Measurements from ENCODE around the gene BMX. TPM values are rescaled to one million over a fixed set of nuclear protein-coding genes. Genes with fewer than 3 reads are reported as not detected.

Gene BMX
- total RNA-seq, 1 experiment from 2014 or later: not detected

GRCh38 chrX:15547356-15547755 is 46.7 kb downstream of the BMX start:
- Mint-ChIP-seq H3K27ac (no peak overlapping the region), H3K27me3 (ENCODE audit: low read depth) (peaks cover 2% of the 10 kb centered on the region), H3K4me1 (no peaks in the 10 kb centered on the region), H3K36me3 (ENCODE audit: insufficient read depth in 1 of 3, low read depth in 3 of 3) (no peaks in the 10 kb centered on the region), H3K4me3 (no peak overlapping the region), H3K9me3 (no peaks in the 10 kb centered on the region)
- Histone ChIP-seq H2BK120ac (ENCODE audit: low read depth, low read length, poor library complexity, severe bottlenecking) (no peak overlapping the region), H3K27ac (ENCODE audit: insufficient read length, low read depth, low read length) (no peak overlapping the region), H3K23me2 (ENCODE audit: insufficient read length, low read depth, low read length, poor library complexity, severe bottlenecking) (no peaks in the 10 kb centered on the region), H3T11ph (ENCODE audit: low read length) (no peak overlapping the region), H3K23ac (ENCODE audit: insufficient read length, low read depth, low read length) (no peak overlapping the region), H3K9ac (ENCODE audit: extremely low read depth, insufficient read length, low read length) (no peak overlapping the region), H3K27me3 (ENCODE audit: insufficient read depth, low read length) (no peaks in the 10 kb centered on the region), H3K79me1 (ENCODE audit: insufficient read depth, low read depth, low read length, poor library complexity, severe bottlenecking) (no peaks in the 10 kb centered on the region), H2BK5ac (ENCODE audit: insufficient read length, low read length) (no peak overlapping the region), H4K5ac (ENCODE audit: insufficient read length, low read depth, low read length) (no peak overlapping the region), H3K18ac (ENCODE audit: insufficient read length, low read depth, low read length) (no peak overlapping the region), H2BK15ac (ENCODE audit: low read depth, low read length) (no peak overlapping the region), H3K56ac (ENCODE audit: insufficient read length, low read depth, low read length) (no peak overlapping the region), H3K14ac (ENCODE audit: insufficient read depth, low read length) (no peak overlapping the region), H2BK20ac (ENCODE audit: low read depth, low read length, poor library complexity, severe bottlenecking) (no peak overlapping the region), H2AK5ac (ENCODE audit: insufficient read length, low read length) (no peak overlapping the region), H3K79me2 (ENCODE audit: insufficient read depth, low read length) (no peaks in the 10 kb centered on the region), H3K4me1 (ENCODE audit: insufficient read depth, low read length) (no peaks in the 10 kb centered on the region), H2AFZ (ENCODE audit: low read length) (no peak overlapping the region), H3K9me3 (ENCODE audit: control insufficient read depth, low read depth, low read length) (no peaks in the 10 kb centered on the region), H4K91ac (ENCODE audit: insufficient read length, low read depth, low read length) (no peak overlapping the region), H4K20me1 (ENCODE audit: control insufficient read depth, insufficient read depth, insufficient read length) (no peaks in the 10 kb centered on the region), H3K4me2 (ENCODE audit: insufficient read depth, insufficient read length, low read length) (no peak overlapping the region), H4K8ac (replicated peaks; ENCODE audit: insufficient read length, low read depth, low read length) (no peak overlapping the region), H3K4ac (ENCODE audit: low read depth, low read length) (no peak overlapping the region), H2BK12ac (ENCODE audit: insufficient read length, low read depth, low read length) (no peak overlapping the region)
- TF ChIP-seq CTCF (conservative IDR thresholded peaks at IDR 0.05): no peak
- no CpG with 5 or more reads among the region's 2 CpGs for WGBS (ENCODE audit: extremely low coverage, insufficient read length, low lambda C conversion rate)
- DNase-seq: no peak

All from H9 (cell line).